HS-27A (cell line): ENCODE results near the gene CTSD.
"Not testable (repeated sequence)": the region's sequence is repeated elsewhere in the genome, so short reads cannot be mapped to it uniquely, and the experiment has no call there.

ENCODE experiments used
- DNase-seq: peaks from one replicate; pipeline ENCODE4 v3.0.0-alpha.2; 2012; ENCODE audit warnings: low read depth, missing footprints

Gene CTSD

GRCh38 chr11:1763796-1764661, at the start of gene CTSD:
CTSD (minus strand) TSS chr11:1763927; CDS start chr11:1763859, 68 bp downstream.
- DNase-seq, result no peak

- DNase-seq, result not testable (repeated sequence)
These were observed 49.6 kb upstream of the CTSD start for GRCh38 chr11:1813356-1813755.

- DNase-seq, result no peak
These were observed 49.1 kb upstream of the CTSD start for GRCh38 chr11:1812801-1813200.

GRCh38 chr11:1812274-1812673, 48.5 kb upstream of the CTSD start:
- no peak for DNase-seq

GRCh38 chr11:1810761-1811160, 47.0 kb upstream of the CTSD start:
- no peak for DNase-seq

GRCh38 chr11:1807264-1807995, 43.7 kb upstream of the CTSD start:
- no peak for DNase-seq

GRCh38 chr11:1805525-1805924, 41.8 kb upstream of the CTSD start:
- DNase-seq, result no peak

GRCh38 chr11:1803835-1804519, 40.2 kb upstream of the CTSD start:
- DNase-seq, result not testable (repeated sequence)

GRCh38 chr11:1803246-1803645, 39.5 kb upstream of the CTSD start:
- no peak for DNase-seq

GRCh38 chr11:1797391-1798125, 33.8 kb upstream of the CTSD start:
- DNase-seq, result no peak

GRCh38 chr11:1796413-1797011, 32.8 kb upstream of the CTSD start:
- DNase-seq, result no peak

GRCh38 chr11:1793081-1793480, 29.4 kb upstream of the CTSD start:
- DNase-seq, result no peak

- DNase-seq, result no peak
These were observed 28.7 kb upstream of the CTSD start for GRCh38 chr11:1792461-1792860.

- DNase-seq, result no peak
These were observed 28.2 kb upstream of the CTSD start for GRCh38 chr11:1791912-1792311.

- no peak for DNase-seq
These were observed 22.7 kb upstream of the CTSD start for GRCh38 chr11:1786466-1786865.

- DNase-seq, result no peak
These were observed 22.2 kb upstream of the CTSD start for GRCh38 chr11:1785749-1786413.

GRCh38 chr11:1784761-1785650, 21.3 kb upstream of the CTSD start:
- no peak for DNase-seq

- no peak for DNase-seq
These were observed 20.2 kb upstream of the CTSD start for GRCh38 chr11:1783725-1784529.
